ENCODE results near the gene LAMA3.

DNA sequence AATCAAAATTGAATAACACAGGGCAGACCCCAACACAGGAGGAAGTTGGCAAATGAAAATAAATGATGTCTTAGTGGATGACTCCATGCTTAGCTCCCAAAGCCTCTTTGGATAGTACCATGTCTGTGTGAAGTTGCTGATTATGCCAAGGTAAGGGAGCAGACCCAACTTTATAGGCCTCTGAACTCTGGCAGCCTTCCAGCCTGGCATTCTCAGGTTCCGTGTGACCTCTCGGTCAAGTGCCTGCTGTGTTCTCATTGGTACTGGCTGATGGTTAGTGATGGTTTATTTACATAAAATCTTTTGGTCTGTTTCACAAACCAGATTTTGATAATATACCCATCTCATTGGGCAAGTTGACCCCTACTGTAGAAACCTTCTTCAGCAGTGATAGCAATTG lies 213.1 kb downstream of the LAMA3 start:
- no peak for TF ChIP-seq POLR2AphosphoS5 (IDR thresholded peaks at IDR 0.05; ENCODE audit: insufficient read depth in 1 of 2, low read depth in 1 of 2)
- TF ChIP-seq POLR2A (IDR thresholded peaks at IDR 0.05) = no peak
- TF ChIP-seq, protein P1, sequence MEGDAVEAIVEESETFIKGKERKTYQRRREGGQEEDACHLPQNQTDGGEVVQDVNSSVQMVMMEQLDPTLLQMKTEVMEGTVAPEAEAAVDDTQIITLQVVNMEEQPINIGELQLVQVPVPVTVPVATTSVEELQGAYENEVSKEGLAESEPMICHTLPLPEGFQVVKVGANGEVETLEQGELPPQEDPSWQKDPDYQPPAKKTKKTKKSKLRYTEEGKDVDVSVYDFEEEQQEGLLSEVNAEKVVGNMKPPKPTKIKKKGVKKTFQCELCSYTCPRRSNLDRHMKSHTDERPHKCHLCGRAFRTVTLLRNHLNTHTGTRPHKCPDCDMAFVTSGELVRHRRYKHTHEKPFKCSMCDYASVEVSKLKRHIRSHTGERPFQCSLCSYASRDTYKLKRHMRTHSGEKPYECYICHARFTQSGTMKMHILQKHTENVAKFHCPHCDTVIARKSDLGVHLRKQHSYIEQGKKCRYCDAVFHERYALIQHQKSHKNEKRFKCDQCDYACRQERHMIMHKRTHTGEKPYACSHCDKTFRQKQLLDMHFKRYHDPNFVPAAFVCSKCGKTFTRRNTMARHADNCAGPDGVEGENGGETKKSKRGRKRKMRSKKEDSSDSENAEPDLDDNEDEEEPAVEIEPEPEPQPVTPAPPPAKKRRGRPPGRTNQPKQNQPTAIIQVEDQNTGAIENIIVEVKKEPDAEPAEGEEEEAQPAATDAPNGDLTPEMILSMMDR (IDR thresholded peaks at IDR 0.05) = no peak
